A673 (cell line): ENCODE results near the gene AKIRIN1. TPM values are rescaled to one million over a fixed set of nuclear protein-coding genes. Genes with fewer than 3 reads are reported as not detected.
"Not testable (repeated sequence)": the region's sequence is repeated elsewhere in the genome, so short reads cannot be mapped to it uniquely, and the experiment has no call there.

Experiments
- BruUV-seq: library from RNA; stranded (reverse); fragments of 400-500 nt; replicated peaks from 2 replicates; lab custom pipeline; 2021; lab: Mats Ljungman, UMichigan
- CTCF ChIA-PET: fragments of 300-600 bp; sonication (Branson Sonifier 250); formaldehyde crosslinking; loops from one replicate; lab custom pipeline; 2022; ENCODE audit warnings: antibody characterized with exemption; lab: Charles Lee
- POLR2A ChIA-PET: fragments of 300-600 bp; sonication (Branson Sonifier 250); formaldehyde crosslinking; loops from one replicate; lab custom pipeline; 2022; ENCODE audit warnings: antibody characterized with exemption; ENCODE audit not compliant: low non-redundant PET; lab: Charles Lee
- DNase-seq: peaks from one replicate; pipeline ENCODE4 v3.0.0-alpha.2; 2015; ENCODE audit warnings: low spot score
- H3K27ac ChIP-seq: fragments of 200-600 bp; sonication (generic); 2 replicates; pipeline ENCODE4 v1.5.1; 2016; ENCODE audit warnings: mixed run types, low read depth, mild to moderate bottlenecking, mixed read lengths, antibody characterized with exemption, low read length; ENCODE audit not compliant: poor library complexity, severe bottlenecking
- H3K27me3 ChIP-seq: fragments of 200-600 bp; sonication (generic); replicated peaks from 2 replicates; pipeline ENCODE4 v1.6.1; 2017; ENCODE audit warnings: mixed run types, low read depth, mild to moderate bottlenecking, mixed read lengths, antibody characterized with exemption, low read length; ENCODE audit not compliant: insufficient read depth, poor library complexity
- H3K36me3 ChIP-seq: fragments of 200-600 bp; sonication (generic); 2 replicates; pipeline ENCODE4 v1.6.1; 2016; ENCODE audit warnings: mixed run types, mild to moderate bottlenecking, mixed read lengths, antibody characterized with exemption, low read length; ENCODE audit not compliant: insufficient read depth, poor library complexity, severe bottlenecking
- H3K4me1 ChIP-seq: fragments of 200-600 bp; sonication (generic); 2 replicates; pipeline ENCODE4 v1.6.1; 2017; ENCODE audit warnings: mixed run types, mild to moderate bottlenecking, mixed read lengths, antibody characterized with exemption, low read length; ENCODE audit not compliant: insufficient read depth, poor library complexity, severe bottlenecking
- H3K4me3 ChIP-seq: fragments of 200-600 bp; sonication (generic); 2 replicates; pipeline ENCODE4 v1.5.1; 2016; ENCODE audit warnings: low read depth, mixed run types, mild to moderate bottlenecking, mixed read lengths, low read length; ENCODE audit not compliant: poor library complexity, severe bottlenecking
- H3K9me3 ChIP-seq: fragments of 200-600 bp; sonication (generic); 2 replicates; pipeline ENCODE4 v1.6.1; 2016; ENCODE audit warnings: mixed run types, low read depth, mild to moderate bottlenecking, mixed read lengths, antibody characterized with exemption, low read length; ENCODE audit not compliant: poor library complexity, severe bottlenecking
- EZH2 ChIP-seq: fragments of 200-600 bp; sonication (generic); IDR thresholded peaks from 2 replicates; pipeline ENCODE4 v1.6.1; 2017; ENCODE audit warnings: borderline replicate concordance, low read depth, mild to moderate bottlenecking, mixed read lengths, antibody characterized with exemption, low read length; ENCODE audit not compliant: poor library complexity, severe bottlenecking
- intact Hi-C: fragments of 100-400 bp; cut with micrococcal nuclease; formaldehyde crosslinking; loops from one replicate; pipeline ENCODE4 v1.10.0; 2022; ENCODE audit not compliant: unreplicated experiment
- total RNA-seq: library from RNA; stranded (reverse); gene quantifications from 2 replicates; pipeline ENCODE4 v1.2.3, GENCODE V29; 2021
- TF ChIP-seq, protein P1 (sequence below): fragments of 300-800, 200-600 bp; sonication (generic); conservative IDR thresholded peaks from 2 replicates; pipeline ENCODE4 v1.5.1; 2017; ENCODE audit warnings: low read depth, mild to moderate bottlenecking, antibody characterized with exemption, low read length, moderate library complexity, mixed read lengths

AKIRIN1 gene
- total RNA-seq, 1 experiment from 2014 or later: 87.0 TPM

DNA sequence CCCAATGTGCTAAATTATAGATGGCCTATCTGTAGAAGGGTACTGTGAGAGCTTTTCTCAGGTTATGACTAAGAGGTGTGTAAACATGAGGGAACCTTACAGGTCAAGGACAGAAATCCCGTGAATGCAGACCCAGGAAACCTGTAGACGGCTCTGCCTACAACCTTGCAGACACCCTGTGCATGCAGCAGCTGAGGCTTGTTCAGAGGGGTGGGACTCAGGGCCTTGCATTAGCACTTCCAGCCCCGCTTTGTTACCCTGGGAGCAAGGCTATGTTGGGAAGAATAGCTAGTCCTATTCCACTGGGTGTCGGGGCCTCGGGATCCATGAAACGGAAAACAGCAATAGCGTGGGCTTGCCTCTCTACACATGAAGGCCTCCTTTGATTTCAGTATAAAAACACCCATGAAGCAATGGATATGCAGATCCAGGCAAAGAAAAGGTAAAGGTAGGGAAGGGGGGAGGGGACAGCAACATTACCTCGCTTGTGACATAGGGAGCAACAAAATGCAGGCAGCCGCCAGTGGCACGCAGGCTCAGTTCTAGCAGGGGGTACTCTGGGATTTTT lies 25.6 kb downstream of the AKIRIN1 start:
- H3K4me1 ChIP-seq: no peaks in the 10 kb centered on the region
- ChIA-PET POLR2A (no interaction called here), CTCF (no interaction called here)
- no peak for DNase-seq
- no peak overlapping the region for H3K27ac ChIP-seq
- intact Hi-C loops: no loop called here
- no TSS peak for BruUV-seq
- H3K27me3 ChIP-seq: no peaks in the 10 kb centered on the region
- no peaks in the 10 kb centered on the region for H3K36me3 ChIP-seq
- no peaks in the 10 kb centered on the region for H3K9me3 ChIP-seq
- TF ChIP-seq, protein P1, sequence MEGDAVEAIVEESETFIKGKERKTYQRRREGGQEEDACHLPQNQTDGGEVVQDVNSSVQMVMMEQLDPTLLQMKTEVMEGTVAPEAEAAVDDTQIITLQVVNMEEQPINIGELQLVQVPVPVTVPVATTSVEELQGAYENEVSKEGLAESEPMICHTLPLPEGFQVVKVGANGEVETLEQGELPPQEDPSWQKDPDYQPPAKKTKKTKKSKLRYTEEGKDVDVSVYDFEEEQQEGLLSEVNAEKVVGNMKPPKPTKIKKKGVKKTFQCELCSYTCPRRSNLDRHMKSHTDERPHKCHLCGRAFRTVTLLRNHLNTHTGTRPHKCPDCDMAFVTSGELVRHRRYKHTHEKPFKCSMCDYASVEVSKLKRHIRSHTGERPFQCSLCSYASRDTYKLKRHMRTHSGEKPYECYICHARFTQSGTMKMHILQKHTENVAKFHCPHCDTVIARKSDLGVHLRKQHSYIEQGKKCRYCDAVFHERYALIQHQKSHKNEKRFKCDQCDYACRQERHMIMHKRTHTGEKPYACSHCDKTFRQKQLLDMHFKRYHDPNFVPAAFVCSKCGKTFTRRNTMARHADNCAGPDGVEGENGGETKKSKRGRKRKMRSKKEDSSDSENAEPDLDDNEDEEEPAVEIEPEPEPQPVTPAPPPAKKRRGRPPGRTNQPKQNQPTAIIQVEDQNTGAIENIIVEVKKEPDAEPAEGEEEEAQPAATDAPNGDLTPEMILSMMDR: no peak
- no peak for TF ChIP-seq EZH2
- H3K4me3 ChIP-seq: no peak overlapping the region

DNA sequence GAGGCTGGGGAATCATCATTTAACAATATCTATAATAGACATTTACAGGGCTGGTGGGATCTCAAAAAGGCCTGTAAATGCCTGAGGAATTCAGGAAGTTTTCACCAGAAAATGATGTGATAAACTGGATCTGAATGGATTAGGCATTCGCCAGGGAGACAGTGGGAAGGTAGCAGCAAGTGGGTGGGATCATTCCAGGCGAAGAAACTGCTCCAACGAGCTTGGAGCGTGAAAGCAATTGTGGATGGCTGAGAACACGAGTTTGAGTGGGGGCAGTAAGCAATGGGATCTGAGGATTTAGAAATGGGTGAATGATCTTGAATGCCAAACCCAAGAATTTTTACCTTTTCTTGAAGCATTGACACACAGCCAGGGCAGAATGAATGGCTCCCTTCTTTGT lies 26.2 kb downstream of the AKIRIN1 start:
- Histone ChIP-seq H3K27me3 (no peaks in the 10 kb centered on the region), H3K36me3 (no peaks in the 10 kb centered on the region), H3K9me3 (no peaks in the 10 kb centered on the region), H3K27ac (no peak overlapping the region), H3K4me3 (no peak overlapping the region), H3K4me1 (no peaks in the 10 kb centered on the region)
- TF ChIP-seq, protein P1: no peak
- TF ChIP-seq EZH2: no peak
- intact Hi-C loops: no loop called here
- no TSS peak for BruUV-seq
- no peak for DNase-seq
- CTCF ChIA-PET: no interaction called here
- POLR2A ChIA-PET: no interaction called here

DNA sequence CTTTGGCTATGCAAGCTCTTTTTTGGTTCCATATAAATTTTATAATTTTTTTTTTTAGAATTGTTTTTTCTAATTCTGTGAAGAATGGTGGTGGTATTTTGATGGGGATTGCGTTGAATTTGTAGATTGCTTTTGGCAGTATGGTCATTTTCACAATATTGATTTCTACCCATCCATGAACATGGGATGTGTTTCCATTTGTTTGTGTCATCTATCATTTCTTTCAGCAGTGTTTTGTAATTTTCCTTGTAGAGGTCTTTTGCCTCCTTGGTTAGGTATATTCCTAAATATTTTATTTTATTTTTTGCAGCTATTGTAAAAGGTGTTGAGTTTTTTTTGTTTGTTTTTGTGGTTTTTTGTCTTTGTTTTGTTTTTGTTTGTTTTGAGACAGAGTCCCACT lies 29.4 kb downstream of the AKIRIN1 start:
- H3K36me3 ChIP-seq, intact Hi-C loops, DNase-seq, H3K4me3 ChIP-seq, H3K4me1 ChIP-seq, H3K27me3 ChIP-seq, BruUV-seq, H3K9me3 ChIP-seq, POLR2A ChIA-PET, CTCF ChIA-PET, H3K27ac ChIP-seq: not testable (repeated sequence)

DNA sequence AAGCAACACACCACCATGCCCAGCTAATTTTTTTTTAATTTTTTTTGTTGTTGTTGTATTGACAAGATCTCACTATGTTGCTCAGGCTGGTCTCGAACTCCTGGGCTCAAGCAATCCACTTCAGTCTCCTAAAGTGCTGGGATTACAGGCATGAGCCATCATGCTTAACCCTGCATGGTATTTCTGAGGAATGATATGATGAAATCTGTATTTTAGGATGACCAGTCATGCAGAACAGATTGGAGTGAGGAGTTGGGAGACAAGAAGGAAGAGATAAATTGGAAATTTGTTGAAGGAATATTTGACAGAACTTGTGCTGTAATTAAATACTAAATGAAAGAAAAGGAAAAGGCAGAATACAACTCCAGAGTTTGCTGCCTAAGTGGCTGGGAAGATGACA lies 30.4 kb downstream of the AKIRIN1 start:
- Histone ChIP-seq H3K36me3 (no peaks in the 10 kb centered on the region), H3K27ac (no peak overlapping the region), H3K9me3 (no peaks in the 10 kb centered on the region), H3K4me1 (peaks cover 6% of the 10 kb centered on the region), H3K27me3 (no peaks in the 10 kb centered on the region), H3K4me3 (no peak overlapping the region)
- no peak for DNase-seq
- ChIA-PET CTCF (no interaction called here), POLR2A (no interaction called here)
- intact Hi-C loops: no loop called here
- BruUV-seq: no TSS peak
- TF ChIP-seq EZH2: no peak
- TF ChIP-seq, protein P1: no peak
